Prostate gland (tissue), 2 donors: ENCODE measurements around the gene B3GNT2. TPM values are rescaled to one million over a fixed set of nuclear protein-coding genes. Genes with fewer than 3 reads are reported as not detected.

Experiments used
- DNase-seq: peaks from one replicate; pipeline ENCODE4 v3.0.0-alpha.2; 2019; ENCODE audit warnings: low spot score
- H3K27ac ChIP-seq, 2 donors: fragments of 200-600 bp; sonication (generic); 2 replicates each; pipeline ENCODE4 v1.5.1; 2017 to 2019
- H3K27me3 ChIP-seq: fragments of 200-600 bp; sonication (generic); replicated peaks from 2 replicates; pipeline ENCODE4 v1.5.1; 2019; ENCODE audit not compliant: insufficient read depth
- H3K36me3 ChIP-seq, 2 donors: fragments of 200-600 bp; sonication (generic); 1 replicate in 1 of 2; 2 replicates in 1 of 2; pipeline versions ENCODE4 v1.5.1 to v1.8.1; 2017 to 2019
- H3K4me1 ChIP-seq: fragments of 200-600 bp; sonication (generic); replicated peaks from 2 replicates; pipeline ENCODE4 v1.5.1; 2019
- H3K4me3 ChIP-seq, 2 donors: fragments of 200-600 bp; sonication (generic); 2 replicates each; pipeline ENCODE4 v1.5.1; 2017 to 2019
- H3K9me3 ChIP-seq: fragments of 200-600 bp; sonication (generic); 2 replicates; pipeline ENCODE4 v1.5.1; 2017
- CTCF ChIP-seq, 4 experiments: fragments of 200-600 bp in 2 of 4; fragments of 450-650 bp in 2 of 4; sonication (generic) in 2 of 4; IDR thresholded peaks; 1 replicate in 3 of 4; 2 replicates in 1 of 4; pipeline ENCODE4 v1.5.1; 2016 to 2019; ENCODE audit warnings: antibody characterized with exemption in 4 of 4, mild to moderate bottlenecking in 2 of 4, moderate library complexity in 2 of 4
- POLR2A ChIP-seq: fragments of 450-650 bp; IDR thresholded peaks from one replicate; pipeline ENCODE4 v1.6.1; 2016; ENCODE audit warnings: antibody characterized with exemption, mild to moderate bottlenecking
- POLR2AphosphoS5 ChIP-seq: sonication (generic); formaldehyde crosslinking; IDR thresholded peaks from one replicate; pipeline ENCODE4 v1.6.1; 2017; ENCODE audit warnings: antibody characterized with exemption
- WGBS: methylation state at CpG from one replicate; pipeline ENCODE4 v1.1.5; 2018; 5-methylcytosine and 5-hydroxymethylcytosine counted together
- intact Hi-C: fragments of 100-400 bp; cut with DNase I; formaldehyde crosslinking; loops from one replicate; pipeline ENCODE4 v1.14.2; 2022
- total RNA-seq, 2 donors: library from RNA; depleted of rRNA; stranded (reverse); fragments of >200 nt; gene quantifications; one replicate each; pipeline ENCODE4 v1.1.0, GENCODE V29; 2016

B3GNT2 gene
- total RNA-seq, 2 donors from 2014 or later = 8.5 to 18.7 TPM

GRCh38 chr2:62201307-62201706 is 5.4 kb downstream of the B3GNT2 start:
- Histone ChIP-seq H3K27me3 (no peaks in the 10 kb centered on the region), H3K4me1 (no peaks in the 10 kb centered on the region), H3K27ac (no peak overlapping the region), H3K9me3 (no peaks in the 10 kb centered on the region), H3K4me3 (no peak overlapping the region), H3K36me3 (no peaks in the 10 kb centered on the region)
- TF ChIP-seq CTCF (IDR thresholded peaks at IDR 0.05) (no peak), POLR2A (no peak), POLR2AphosphoS5 (no peak)
- WGBS = 68% methylated on average over 2 of the region's 2 CpGs
- no peak for DNase-seq
- intact Hi-C loops = no loop called here

- H3K4me1 ChIP-seq = no peaks in the 10 kb centered on the region
- intact Hi-C loops = no loop called here
- no peak overlapping the region for H3K27ac ChIP-seq
- no peaks in the 10 kb centered on the region for H3K9me3 ChIP-seq
- DNase-seq = no peak
- no peak overlapping the region for H3K4me3 ChIP-seq
- WGBS = 87% methylated on average over 9 of the region's 9 CpGs
- no peaks in the 10 kb centered on the region for H3K36me3 ChIP-seq
- H3K27me3 ChIP-seq = no peaks in the 10 kb centered on the region
- TF ChIP-seq POLR2A = no peak
- no peak for TF ChIP-seq CTCF (IDR thresholded peaks at IDR 0.05)
- TF ChIP-seq POLR2AphosphoS5 = no peak
Observed at GRCh38 chr2:62202019-62202722, 6.3 kb downstream of the B3GNT2 start.

- H3K27me3 ChIP-seq = no peaks in the 10 kb centered on the region
- intact Hi-C loops = no loop called here
- H3K36me3 ChIP-seq = no peaks in the 10 kb centered on the region
- H3K9me3 ChIP-seq = no peaks in the 10 kb centered on the region
- H3K27ac ChIP-seq = no peak overlapping the region
- H3K4me3 ChIP-seq = no peak overlapping the region
- no peaks in the 10 kb centered on the region for H3K4me1 ChIP-seq
- TF ChIP-seq POLR2AphosphoS5 (no peak), CTCF (IDR thresholded peaks at IDR 0.05) (no peak), POLR2A (no peak)
- WGBS = 77% methylated on average over 1 of the region's 1 CpG
- no peak for DNase-seq
Observed at GRCh38 chr2:62202729-62203128, 6.8 kb downstream of the B3GNT2 start.

GRCh38 chr2:62203459-62203858 is 7.5 kb downstream of the B3GNT2 start:
- no peak for DNase-seq
- Histone ChIP-seq H3K4me3 (no peak overlapping the region), H3K27me3 (no peaks in the 10 kb centered on the region), H3K4me1 (no peaks in the 10 kb centered on the region), H3K27ac (no peak overlapping the region), H3K36me3 (no peaks in the 10 kb centered on the region), H3K9me3 (no peaks in the 10 kb centered on the region)
- 100% methylated on average over 1 of the region's 1 CpG for WGBS
- intact Hi-C loops = no loop called here
- TF ChIP-seq CTCF (IDR thresholded peaks at IDR 0.05) (no peak), POLR2AphosphoS5 (no peak)

GRCh38 chr2:62204998-62205496 is 9.1 kb downstream of the B3GNT2 start:
- DNase-seq = peak; percentile 73
- Histone ChIP-seq H3K27ac (peak overlapping the region in 1 of 2 donors; percentile 7), H3K27me3 (no peaks in the 10 kb centered on the region), H3K9me3 (no peaks in the 10 kb centered on the region), H3K4me3 (no peak overlapping the region), H3K36me3 (no peaks in the 10 kb centered on the region), H3K4me1 (no peaks in the 10 kb centered on the region)
- no peak for TF ChIP-seq POLR2A
- TF ChIP-seq POLR2AphosphoS5 = peak; percentile 44
- TF ChIP-seq CTCF (IDR thresholded peaks at IDR 0.05) = no peak
- WGBS = 44% methylated on average over 14 of the region's 14 CpGs
- intact Hi-C loops = no loop called here
